Subcutaneous adipose tissue (tissue), 4 donors: ENCODE measurements around the gene ZBTB16. TPM values are rescaled to one million over a fixed set of nuclear protein-coding genes. Genes with fewer than 3 reads are reported as not detected.

Experiments used
- CTCF ChIP-seq: fragments of 450-650 bp; IDR thresholded peaks from one replicate; pipeline ENCODE4 v1.5.1; 2016; ENCODE audit warnings: low read depth, mild to moderate bottlenecking, control low read depth, antibody characterized with exemption, moderate library complexity
- total RNA-seq, 4 donors: library from RNA; depleted of rRNA; stranded (reverse); fragments of >200 nt; gene quantifications; one replicate each; pipeline ENCODE4 v1.1.0, GENCODE V29; 2016

Gene ZBTB16
- total RNA-seq, 4 donors from 2014 or later: 167 to 446 (median 261) TPM

DNA sequence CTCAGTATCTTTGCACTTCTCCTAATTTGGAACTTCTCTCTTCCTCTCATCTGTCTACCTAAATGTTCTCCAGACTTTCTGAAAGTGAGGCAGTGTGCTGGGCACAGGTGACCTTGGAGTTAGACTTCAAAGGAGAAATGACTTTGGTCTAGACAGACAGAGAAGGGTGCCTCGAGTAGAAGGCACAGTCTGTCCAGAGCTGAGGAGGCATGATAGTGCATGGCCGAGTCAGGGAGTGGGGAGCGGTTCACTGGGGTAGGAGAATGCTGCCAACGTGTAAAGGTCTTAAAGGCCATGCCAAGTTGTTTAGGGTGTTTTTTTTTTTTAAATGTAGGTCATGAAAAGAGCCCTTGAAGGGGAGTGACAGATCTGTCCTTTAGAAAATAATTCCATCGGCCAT is 17.3 kb upstream of the ZBTB16 start:
- no peak for TF ChIP-seq CTCF

GRCh38 chr11:114044042-114044871 is 15.3 kb upstream of the ZBTB16 start:
- no peak for TF ChIP-seq CTCF

DNA sequence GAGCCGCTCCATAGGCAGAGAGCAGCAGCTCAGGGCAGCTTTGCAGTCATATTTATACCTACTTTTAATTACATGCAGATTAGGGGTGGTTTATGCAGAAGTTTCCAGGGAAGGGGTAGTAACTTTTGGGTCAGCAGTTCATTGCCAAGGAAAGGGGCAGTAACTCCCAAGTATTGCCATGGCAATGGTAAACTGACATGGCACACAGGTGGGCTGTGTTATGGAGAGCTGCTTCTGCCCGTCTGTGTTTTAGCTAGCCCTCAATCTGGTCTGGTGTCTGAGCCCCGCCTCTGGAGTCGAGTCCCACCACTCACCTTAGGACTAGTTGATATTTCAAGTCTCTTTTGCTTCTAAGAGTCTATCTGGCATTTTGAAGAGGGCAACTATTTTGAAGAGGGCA is 12.2 kb upstream of the ZBTB16 start:
- TF ChIP-seq CTCF: no peak

DNA sequence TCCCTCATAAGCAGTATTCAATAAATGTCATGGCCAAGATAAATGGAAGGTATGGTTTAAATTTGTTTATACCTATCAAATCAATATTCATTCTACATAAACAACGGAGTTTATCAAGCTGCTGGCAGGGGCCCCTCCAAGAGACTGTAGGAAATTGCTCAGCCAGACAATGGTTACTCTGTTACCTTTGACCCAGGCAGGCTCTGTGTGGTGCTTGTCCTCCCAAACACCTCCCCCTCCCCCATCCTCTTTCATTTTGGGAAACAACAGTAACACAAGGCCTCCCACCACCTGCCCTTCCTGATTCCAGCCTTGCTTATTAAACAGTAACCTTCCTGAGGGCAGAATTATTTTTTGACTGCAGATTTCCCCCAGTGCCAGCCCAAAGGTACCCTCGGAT is 10.5 kb upstream of the ZBTB16 start:
- TF ChIP-seq CTCF: no peak

DNA sequence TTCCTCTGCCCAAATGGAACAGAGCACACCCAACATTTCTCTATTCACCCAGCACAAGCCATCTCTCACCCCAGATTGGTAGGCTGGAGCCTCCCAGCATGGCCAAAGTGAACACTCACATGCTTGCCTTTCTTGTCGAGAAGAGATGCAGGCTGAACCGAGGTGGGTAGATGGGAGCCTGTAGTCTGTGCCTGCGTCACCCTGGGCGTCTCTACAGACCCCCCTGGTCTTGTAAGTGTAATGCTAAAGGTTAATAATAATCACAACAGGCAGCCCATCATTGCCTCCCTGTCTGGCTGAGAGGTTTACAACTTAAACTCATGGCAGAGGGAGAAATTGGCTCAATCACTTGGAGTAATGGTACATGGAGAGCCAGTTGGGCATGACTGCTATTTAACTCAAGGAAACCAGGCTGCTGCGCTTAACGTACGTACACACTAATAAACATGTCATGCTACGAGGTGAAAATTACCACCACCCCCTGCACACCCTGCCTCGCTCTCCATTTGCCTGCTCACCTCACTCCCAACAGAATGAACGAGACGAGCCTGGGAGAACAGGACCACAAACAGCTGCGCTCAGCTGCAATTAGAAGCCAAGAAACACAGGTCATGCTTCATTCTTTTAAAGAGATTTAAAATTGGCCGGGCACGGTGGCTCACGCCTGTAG is 9.1 kb upstream of the ZBTB16 start:
- TF ChIP-seq CTCF: no peak

- no peak for TF ChIP-seq CTCF
Measured at GRCh38 chr11:114051558-114051957, 8.0 kb upstream of the ZBTB16 start.

DNA sequence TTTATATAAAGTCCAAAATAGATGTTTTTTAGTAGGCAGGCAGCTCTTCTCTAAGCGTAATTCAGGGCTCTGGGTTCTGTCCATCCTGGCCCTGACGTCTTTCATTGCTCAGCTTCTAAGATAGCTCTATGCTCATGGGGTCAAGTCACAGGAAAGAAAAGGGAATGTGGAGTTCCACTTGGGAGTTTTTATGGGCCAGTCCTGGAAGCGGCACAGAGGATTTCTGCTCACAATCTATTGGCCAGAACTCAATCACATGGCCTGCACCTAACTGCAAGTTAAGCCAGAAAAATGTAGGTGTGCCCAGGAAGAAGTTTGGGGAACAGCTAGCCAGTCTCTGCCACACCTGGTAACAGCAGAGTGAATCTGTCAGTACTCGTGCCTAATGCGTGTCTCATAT is 7.4 kb upstream of the ZBTB16 start:
- TF ChIP-seq CTCF: no peak
